Smooth muscle cell (in vitro differentiated cells): ENCODE data around the gene BCL2. TPM values are rescaled to one million over a fixed set of nuclear protein-coding genes. Genes with fewer than 3 reads are reported as not detected.
A peak's percentile ranks its signal among the peaks of the same experiment; 100 is the strongest.

Experiments used
- DNase-seq: peaks from one replicate; lab custom pipeline; 2025; ENCODE audit not compliant: unreplicated experiment; lab: John Stamatoyannopoulos, UW
- H2AFZ ChIP-seq: fragments of 200-600 bp; sonication (generic); 2 replicates; pipeline ENCODE4 v1.6.0; 2016; ENCODE audit warnings: antibody characterized with exemption, low read depth, mild to moderate bottlenecking
- H3F3A ChIP-seq: fragments of 200-600 bp; sonication (generic); 2 replicates; pipeline ENCODE4 v1.6.0; 2017; ENCODE audit warnings: antibody characterized with exemption, low read depth
- H3K27ac ChIP-seq: fragments of 200-600 bp; sonication (generic); 2 replicates; pipeline ENCODE4 v1.5.1; 2016; ENCODE audit warnings: low read depth, mild to moderate bottlenecking
- H3K27me3 ChIP-seq: fragments of 200-600 bp; sonication (generic); 2 replicates; pipeline ENCODE4 v1.6.1; 2016; ENCODE audit warnings: low read depth, mild to moderate bottlenecking
- H3K36me3 ChIP-seq: fragments of 200-600 bp; sonication (generic); 2 replicates; pipeline ENCODE4 v1.5.1; 2016; ENCODE audit warnings: low read depth
- H3K4me1 ChIP-seq: fragments of 200-600 bp; sonication (generic); 2 replicates; pipeline ENCODE4 v1.5.1; 2016; ENCODE audit warnings: low read depth
- H3K4me2 ChIP-seq: fragments of 200-600 bp; sonication (generic); 2 replicates; pipeline ENCODE4 v1.6.0; 2016; ENCODE audit warnings: mild to moderate bottlenecking
- H3K4me3 ChIP-seq: fragments of 200-600 bp; sonication (generic); 2 replicates; pipeline ENCODE4 v1.5.1; 2016; ENCODE audit warnings: mild to moderate bottlenecking
- H3K79me2 ChIP-seq: fragments of 200-600 bp; sonication (generic); 2 replicates; pipeline ENCODE4 v1.6.0; 2016; ENCODE audit warnings: low read depth, mild to moderate bottlenecking
- H3K9ac ChIP-seq: fragments of 200-600 bp; sonication (generic); 2 replicates; pipeline ENCODE4 v1.6.0; 2016; ENCODE audit warnings: low read depth
- H3K9me3 ChIP-seq: fragments of 200-600 bp; sonication (generic); replicated peaks from 2 replicates; pipeline ENCODE4 v1.5.1; 2016; ENCODE audit warnings: low read depth
- H4K20me1 ChIP-seq: fragments of 200-600 bp; sonication (generic); 2 replicates; pipeline ENCODE4 v1.6.0; 2016; ENCODE audit warnings: low read depth
- WGBS: methylation state at CpG from one replicate; pipeline ENCODE4 v1.1.7; 2016; ENCODE audit warnings: low lambda C conversion rate; 5-methylcytosine and 5-hydroxymethylcytosine counted together
- polyA plus RNA-seq: library from polyadenylated mRNA; unstranded; fragments of >200 nt; fragmentation: Nextera tagmentation; extraction: Ambion mirVana; gene quantifications from 2 replicates; pipeline ENCODE4 v1.2.1, GENCODE V29; 2016
- total RNA-seq: library from RNA; depleted of rRNA; stranded (reverse); fragments of >200 nt; gene quantifications from 2 replicates; pipeline ENCODE4 v1.2.3, GENCODE V29; 2014
- TF ChIP-seq, protein P1 (sequence below): fragments of 200-600 bp; sonication (generic); IDR thresholded peaks from 2 replicates; pipeline ENCODE4 v1.5.1; 2017; ENCODE audit warnings: borderline replicate concordance, mild to moderate bottlenecking, antibody characterized with exemption; ENCODE audit not compliant: insufficient read depth, poor library complexity, severe bottlenecking

The BCL2 gene
- total and polyA plus RNA-seq, 2 experiments from 2014 or later: 0.85 TPM; not detected in 1

- TF ChIP-seq, protein P1, sequence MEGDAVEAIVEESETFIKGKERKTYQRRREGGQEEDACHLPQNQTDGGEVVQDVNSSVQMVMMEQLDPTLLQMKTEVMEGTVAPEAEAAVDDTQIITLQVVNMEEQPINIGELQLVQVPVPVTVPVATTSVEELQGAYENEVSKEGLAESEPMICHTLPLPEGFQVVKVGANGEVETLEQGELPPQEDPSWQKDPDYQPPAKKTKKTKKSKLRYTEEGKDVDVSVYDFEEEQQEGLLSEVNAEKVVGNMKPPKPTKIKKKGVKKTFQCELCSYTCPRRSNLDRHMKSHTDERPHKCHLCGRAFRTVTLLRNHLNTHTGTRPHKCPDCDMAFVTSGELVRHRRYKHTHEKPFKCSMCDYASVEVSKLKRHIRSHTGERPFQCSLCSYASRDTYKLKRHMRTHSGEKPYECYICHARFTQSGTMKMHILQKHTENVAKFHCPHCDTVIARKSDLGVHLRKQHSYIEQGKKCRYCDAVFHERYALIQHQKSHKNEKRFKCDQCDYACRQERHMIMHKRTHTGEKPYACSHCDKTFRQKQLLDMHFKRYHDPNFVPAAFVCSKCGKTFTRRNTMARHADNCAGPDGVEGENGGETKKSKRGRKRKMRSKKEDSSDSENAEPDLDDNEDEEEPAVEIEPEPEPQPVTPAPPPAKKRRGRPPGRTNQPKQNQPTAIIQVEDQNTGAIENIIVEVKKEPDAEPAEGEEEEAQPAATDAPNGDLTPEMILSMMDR: no peak
- Histone ChIP-seq H4K20me1 (no peaks in the 10 kb centered on the region), H3K4me2 (peak overlapping the region; percentile 40), H3K9me3 (no peaks in the 10 kb centered on the region), H3K4me1 (peaks cover 5% of the 10 kb centered on the region), H2AFZ (no peak overlapping the region), H3K27me3 (no peaks in the 10 kb centered on the region), H3K36me3 (no peaks in the 10 kb centered on the region), H3K9ac (peak overlapping the region; percentile 15), H3K27ac (peak overlapping the region; percentile 89), H3K4me3 (no peak overlapping the region), H3K79me2 (no peaks in the 10 kb centered on the region), H3F3A (peaks cover 7% of the 10 kb centered on the region)
- whole genome bisulfite sequencing: 88% methylated on average over 7 of the region's 7 CpGs
- no peak for DNase-seq
These were observed 158.4 kb downstream of the BCL2 start for GRCh38 chr18:63161032-63161760.

GRCh38 chr18:63160172-63160995 lies 159.2 kb downstream of the BCL2 start:
- H3K4me1 ChIP-seq: peaks cover 5% of the 10 kb centered on the region
- no peak overlapping the region for H3K4me2 ChIP-seq
- H3K27ac ChIP-seq: no peak overlapping the region
- 86% methylated on average over 13 of the region's 13 CpGs for WGBS
- H2AFZ ChIP-seq: no peak overlapping the region
- H3K9ac ChIP-seq: no peak overlapping the region
- no peaks in the 10 kb centered on the region for H3K27me3 ChIP-seq
- TF ChIP-seq, protein P1: no peak
- no peak overlapping the region for H3K4me3 ChIP-seq
- H3F3A ChIP-seq: peaks cover 7% of the 10 kb centered on the region
- no peaks in the 10 kb centered on the region for H3K79me2 ChIP-seq
- no peak for DNase-seq
- H3K36me3 ChIP-seq: no peaks in the 10 kb centered on the region
- no peaks in the 10 kb centered on the region for H4K20me1 ChIP-seq
- no peaks in the 10 kb centered on the region for H3K9me3 ChIP-seq

DNA sequence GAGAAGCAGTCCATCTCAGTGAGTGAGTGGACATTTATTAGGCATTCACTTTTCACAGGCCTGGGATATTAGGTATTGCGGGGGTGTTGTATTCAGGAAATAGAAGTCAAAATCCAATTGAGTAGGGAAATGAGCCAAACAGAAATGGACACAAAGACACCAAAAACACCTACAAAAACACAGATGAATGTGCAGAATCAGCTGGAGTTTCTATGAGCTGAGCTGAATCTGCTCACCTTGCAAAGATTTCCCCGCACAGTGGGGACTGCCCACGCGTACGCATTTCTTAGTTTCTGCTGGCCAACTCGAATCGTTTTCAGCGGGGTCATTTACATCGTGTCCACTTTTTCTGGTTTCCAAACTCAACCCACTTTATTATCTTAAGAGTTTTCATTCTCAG lies 160.0 kb downstream of the BCL2 start:
- H3K27me3 ChIP-seq: peaks cover 6% of the 10 kb centered on the region
- no peak overlapping the region for H3K4me3 ChIP-seq
- no peak overlapping the region for H3K4me2 ChIP-seq
- peaks cover 7% of the 10 kb centered on the region for H3F3A ChIP-seq
- H3K4me1 ChIP-seq: peaks cover 5% of the 10 kb centered on the region
- H3K9me3 ChIP-seq: no peaks in the 10 kb centered on the region
- no peak overlapping the region for H3K9ac ChIP-seq
- no peak overlapping the region for H2AFZ ChIP-seq
- no peak for DNase-seq
- H3K36me3 ChIP-seq: no peaks in the 10 kb centered on the region
- no peaks in the 10 kb centered on the region for H4K20me1 ChIP-seq
- 90% methylated on average over 9 of the region's 9 CpGs for WGBS
- no peaks in the 10 kb centered on the region for H3K79me2 ChIP-seq
- TF ChIP-seq, protein P1: no peak
- no peak overlapping the region for H3K27ac ChIP-seq
